Fibroblast of mammary gland (primary cell): ENCODE data around the gene FPR1.

Experiments used
- DNase-seq: peaks from one replicate; pipeline ENCODE4 v3.0.0-alpha.2; 2010; ENCODE audit warnings: low read depth
- H3K4me3 ChIP-seq: 2 replicates; pipeline ENCODE4 v1.5.1; 2011; ENCODE audit warnings: low read depth, mild to moderate bottlenecking, low read length, moderate library complexity; ENCODE audit not compliant: control insufficient read depth
- CTCF ChIP-seq: conservative IDR thresholded peaks from 2 replicates; pipeline ENCODE4 v1.5.1; 2011; ENCODE audit warnings: low read depth, low read length, inconsistent platforms; ENCODE audit not compliant: control insufficient read depth, insufficient read depth

FPR1 gene

DNA sequence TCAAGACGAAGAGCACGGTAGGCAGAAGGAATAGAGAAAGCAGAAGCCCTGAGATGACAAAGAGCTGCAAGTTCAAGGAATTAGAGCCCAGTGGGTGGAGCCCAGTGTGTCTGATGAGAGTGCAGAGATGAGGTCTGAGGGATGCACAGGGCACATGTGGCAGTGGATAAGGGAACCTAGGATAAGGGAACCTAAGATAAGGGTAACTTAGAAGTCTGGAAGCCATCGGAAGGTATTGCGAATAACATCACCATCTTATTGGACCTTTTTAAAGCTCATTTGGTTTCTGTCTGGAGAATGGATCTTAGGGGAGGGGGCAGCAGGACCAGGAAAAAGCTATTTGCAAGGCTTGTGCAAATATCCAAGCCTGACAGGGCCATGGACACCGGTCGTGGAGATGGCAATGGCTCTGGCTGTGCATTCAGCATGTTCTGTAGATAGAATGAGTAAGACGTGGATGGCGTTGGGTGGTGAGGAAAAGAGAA lies 44.6 kb upstream of the FPR1 start:
- no peak for TF ChIP-seq CTCF
- DNase-seq, result no peak
- H3K4me3 ChIP-seq, result no peak overlapping the region

GRCh38 chr19:51794885-51795490 lies 43.3 kb upstream of the FPR1 start, which contains the start of gene FPR3:
Gene FPR3, plus strand, starts transcription at chr19:51795157. Its CDS starts 28,592 bp downstream, at chr19:51823749.
- no peak for TF ChIP-seq CTCF
- H3K4me3 ChIP-seq, result no peak within 1 kb of the TSS
- DNase-seq, result no peak

- no peak for DNase-seq
- no peak for TF ChIP-seq CTCF
- H3K4me3 ChIP-seq, result no peak overlapping the region
These were observed 42.3 kb upstream of the FPR1 start for GRCh38 chr19:51793994-51794393.

DNA sequence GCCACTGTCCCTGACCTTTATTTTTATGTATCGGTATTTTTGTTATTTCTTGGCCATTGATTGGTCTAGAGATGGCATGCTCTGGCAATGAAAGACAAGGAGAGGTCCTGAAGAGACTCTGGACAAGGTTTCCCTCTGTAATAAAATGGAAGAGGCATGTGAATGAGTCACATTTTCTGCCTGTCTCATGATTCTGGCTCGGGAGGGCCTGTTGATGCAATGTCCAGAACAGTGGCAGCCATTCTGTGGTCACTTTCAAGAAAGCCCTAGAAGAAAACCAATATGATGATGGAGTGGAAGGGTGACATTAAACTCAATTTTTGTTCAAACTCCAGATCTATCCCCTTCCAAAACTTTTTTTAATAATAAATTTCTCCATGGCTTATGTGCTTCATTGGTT lies 41.3 kb upstream of the FPR1 start:
- DNase-seq, result no peak
- no peak for TF ChIP-seq CTCF
- H3K4me3 ChIP-seq, result no peak overlapping the region

- no peak overlapping the region for H3K4me3 ChIP-seq
- TF ChIP-seq CTCF, result no peak
- DNase-seq, result peak; percentile 40
These were observed 37.5 kb upstream of the FPR1 start for GRCh38 chr19:51789061-51789795.

GRCh38 chr19:51788029-51788428 lies 36.4 kb upstream of the FPR1 start:
- no peak for TF ChIP-seq CTCF
- DNase-seq, result no peak
- no peak overlapping the region for H3K4me3 ChIP-seq
